GM19239 (cell line): ENCODE measurements around the gene BNC2.

Experiments used
- DNase-seq: peaks from one replicate; pipeline ENCODE4 v3.0.0; 2011; ENCODE audit warnings: low spot score; ENCODE audit not compliant: insufficient read length
- FAIRE-seq: peaks from 2 replicates; lab custom pipeline; 2011; peaks lifted over from hg19 to GRCh38; lab: Jason Lieb, UNC

BNC2 gene

DNA sequence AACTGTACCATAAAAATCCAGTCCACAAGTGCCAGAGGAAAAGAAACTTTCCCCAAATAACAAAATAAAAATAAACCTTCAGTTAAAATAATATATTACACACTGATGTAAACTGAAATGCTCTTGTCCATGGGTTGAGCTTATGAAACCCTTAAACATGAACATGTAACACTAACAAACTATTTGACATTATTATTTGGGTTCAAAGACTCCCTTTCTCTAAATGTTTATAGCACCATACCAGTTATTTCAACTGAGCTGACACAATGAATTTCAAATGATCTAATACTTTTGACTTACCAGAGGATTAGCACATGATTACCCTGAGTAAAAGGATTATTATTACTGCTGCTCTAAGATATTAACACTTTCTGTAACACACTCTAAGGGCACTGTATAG is 251.1 kb downstream of the BNC2 start:
- FAIRE-seq: no peak
- DNase-seq: no peak

GRCh38 chr9:16618524-16618923 is 251.9 kb downstream of the BNC2 start:
- DNase-seq: no peak
- no peak for FAIRE-seq

DNA sequence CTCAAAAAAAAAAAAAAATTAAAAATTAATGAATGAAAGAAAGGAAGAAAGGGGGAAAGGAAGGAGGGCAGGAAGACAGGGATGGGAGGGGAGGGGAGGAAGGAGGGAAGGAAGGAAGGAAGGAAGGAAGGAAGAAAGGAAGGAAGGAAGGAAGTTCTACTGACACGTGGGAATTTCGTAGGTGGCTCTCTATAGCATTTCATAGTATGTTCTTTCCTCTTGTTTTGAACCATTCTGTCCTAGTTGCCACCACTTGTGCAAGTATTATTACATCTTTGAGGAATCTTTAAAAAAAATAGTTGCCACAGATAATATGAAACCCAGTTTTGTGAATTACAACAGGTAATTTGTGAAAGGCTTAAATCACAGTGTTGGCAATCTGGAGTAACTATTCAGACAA is 253.8 kb downstream of the BNC2 start:
- DNase-seq: no peak
- no peak for FAIRE-seq

DNA sequence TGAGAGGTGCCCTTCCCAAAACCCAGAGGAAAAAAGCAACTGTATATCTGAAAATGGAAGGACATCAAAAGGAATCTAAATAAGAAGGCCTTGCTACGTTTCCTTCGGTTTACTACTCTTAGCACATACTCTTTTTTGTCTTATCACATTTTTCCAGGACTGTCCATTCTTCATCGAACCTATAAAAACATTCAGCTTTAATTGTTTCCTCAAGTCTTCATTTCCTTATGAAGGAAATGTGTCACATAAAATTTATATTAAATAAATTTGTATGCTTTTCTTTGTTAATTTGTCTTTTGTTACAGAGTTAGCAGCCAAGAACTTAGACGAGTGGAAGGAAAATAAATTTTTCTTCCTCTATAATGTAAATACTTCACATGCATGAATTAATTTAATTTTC is 255.0 kb downstream of the BNC2 start:
- FAIRE-seq (no peak), DNase-seq (no peak)

DNA sequence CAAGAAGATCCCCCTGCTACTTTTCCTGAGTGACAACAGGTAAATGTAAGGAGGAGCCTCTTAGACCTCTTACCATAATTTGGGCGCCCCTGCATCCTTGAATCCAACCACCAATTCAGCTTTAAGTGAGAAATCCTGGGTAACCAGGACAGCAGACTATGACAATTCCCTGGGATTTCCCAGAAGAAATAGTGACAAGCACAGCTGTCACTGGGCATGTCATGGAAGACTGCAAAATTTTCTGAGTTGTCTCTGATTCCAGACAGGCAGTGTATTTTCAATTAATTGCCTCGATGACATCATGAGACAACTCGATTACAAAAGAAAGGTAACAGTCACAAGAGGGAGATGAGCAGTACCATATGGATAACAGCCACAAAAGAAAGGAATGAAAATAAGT is 256.9 kb downstream of the BNC2 start:
- FAIRE-seq (no peak), DNase-seq (no peak)

GRCh38 chr9:16613051-16613450 is 257.4 kb downstream of the BNC2 start:
- no peak for DNase-seq
- no peak for FAIRE-seq

DNA sequence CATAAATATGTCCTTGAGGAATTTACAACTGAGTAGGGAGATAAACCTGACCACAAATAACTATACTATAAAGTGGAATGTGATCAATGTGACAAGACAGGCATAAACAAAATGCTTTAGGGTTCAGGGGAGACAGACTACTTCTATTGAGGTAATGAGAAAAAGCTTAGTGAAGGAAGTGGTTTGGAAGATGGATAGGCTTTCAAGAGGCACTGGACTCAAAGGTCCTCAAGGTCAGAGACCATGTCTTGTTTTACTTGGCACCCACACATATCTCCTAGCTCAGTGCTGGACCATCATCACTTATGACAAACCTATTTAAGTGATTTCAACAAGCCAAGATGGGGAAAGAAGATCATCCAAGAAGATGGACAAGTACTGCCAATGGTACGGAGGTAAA is 257.8 kb downstream of the BNC2 start:
- FAIRE-seq (no peak), DNase-seq (no peak)

DNA sequence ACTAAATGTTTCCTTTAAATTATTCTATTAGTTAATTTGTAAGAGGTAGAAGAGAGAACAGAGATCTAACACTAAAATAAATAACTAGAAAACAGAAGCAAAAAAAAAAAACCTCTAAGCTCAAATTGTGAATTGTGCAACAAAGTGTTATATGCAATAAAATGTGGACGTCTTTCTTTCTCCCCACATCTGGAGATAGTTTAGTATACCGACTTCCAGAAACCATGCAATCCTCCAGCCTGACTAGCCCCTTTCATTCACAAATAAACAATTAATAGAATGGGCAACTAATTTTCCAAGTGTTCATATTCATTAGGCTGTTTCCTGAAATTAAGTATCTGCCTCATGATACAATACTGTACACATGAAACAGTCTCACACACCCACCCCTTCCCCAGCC is 258.5 kb downstream of the BNC2 start:
- no peak for DNase-seq
- FAIRE-seq: no peak

DNA sequence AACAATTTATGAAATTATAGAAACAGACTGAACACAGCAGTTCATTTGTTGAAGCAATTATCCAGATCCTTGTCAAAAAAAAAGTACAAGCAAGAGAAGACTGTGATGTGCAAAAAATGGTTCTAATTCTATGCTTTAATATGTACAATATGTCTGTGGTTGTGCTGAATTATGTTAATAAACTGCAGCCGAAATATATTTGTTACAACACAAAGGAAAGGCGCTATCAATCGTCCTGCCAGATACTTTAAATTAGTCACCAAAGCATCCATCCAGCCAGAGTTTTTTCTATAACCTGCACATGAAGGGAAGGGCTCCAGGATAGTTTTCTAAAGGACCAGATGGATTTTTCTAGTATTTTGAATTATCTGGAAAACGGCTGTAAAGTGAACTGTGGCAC is 259.5 kb downstream of the BNC2 start:
- no peak for DNase-seq
- FAIRE-seq: no peak

GRCh38 chr9:16610538-16610937 is 259.9 kb downstream of the BNC2 start:
- no peak for FAIRE-seq
- no peak for DNase-seq

DNA sequence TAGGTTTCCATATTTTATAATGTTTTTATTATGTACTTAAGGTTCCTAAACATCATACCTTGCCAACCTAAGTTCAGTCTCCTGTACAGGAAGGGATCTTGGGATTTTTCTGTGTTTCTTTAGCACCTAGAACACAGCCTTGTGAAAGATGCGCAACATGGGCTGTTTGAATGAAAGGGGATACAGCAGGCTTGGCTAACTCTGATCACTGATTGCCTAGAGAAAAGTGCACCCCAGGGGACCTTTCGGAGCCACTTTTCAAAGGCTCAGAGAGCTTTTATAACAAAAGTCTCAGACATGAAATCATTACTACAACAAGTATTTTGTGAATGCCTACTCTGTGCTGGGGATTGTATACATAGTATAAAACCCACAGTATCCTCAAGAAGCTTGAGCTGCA is 261.6 kb downstream of the BNC2 start:
- FAIRE-seq (no peak), DNase-seq (no peak)

DNA sequence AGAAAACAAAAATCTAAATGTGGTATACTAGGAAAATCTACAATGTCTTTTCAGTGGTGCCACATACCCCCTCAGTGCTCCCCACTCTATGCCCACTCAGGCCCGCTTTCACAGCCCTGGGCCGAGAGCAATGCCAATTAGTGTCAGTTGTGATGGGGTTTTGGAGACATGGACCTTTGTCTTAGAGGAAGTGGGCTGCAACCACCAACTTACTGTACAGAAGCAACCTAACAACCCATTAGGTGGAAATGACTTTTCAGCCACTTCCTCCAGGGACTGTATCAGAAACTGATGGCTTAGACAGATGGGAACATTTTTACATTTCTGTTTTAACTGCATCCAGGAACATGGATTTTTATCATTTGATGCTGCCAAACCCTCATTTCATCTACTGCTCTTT is 268.0 kb downstream of the BNC2 start:
- FAIRE-seq (no peak), DNase-seq (no peak)

DNA sequence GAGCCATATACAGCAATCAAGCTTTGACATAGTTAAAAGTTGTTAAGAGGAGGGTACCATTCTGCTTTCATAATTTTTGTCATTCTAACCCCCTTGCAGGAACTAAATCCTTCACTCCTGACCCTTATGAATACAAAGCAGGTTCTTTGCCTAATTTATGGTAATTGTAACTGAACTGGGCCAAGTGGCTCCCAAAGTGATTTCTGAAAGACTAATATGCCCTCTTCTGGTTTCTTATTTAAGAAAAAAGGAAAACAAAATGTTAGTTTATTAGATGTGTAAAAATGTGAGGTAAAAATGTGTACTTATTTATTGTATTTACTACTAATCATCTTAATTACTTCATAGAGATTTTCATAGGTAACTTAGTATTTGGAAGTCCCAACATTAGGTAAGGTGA is 268.5 kb downstream of the BNC2 start:
- FAIRE-seq (no peak), DNase-seq (no peak)

DNA sequence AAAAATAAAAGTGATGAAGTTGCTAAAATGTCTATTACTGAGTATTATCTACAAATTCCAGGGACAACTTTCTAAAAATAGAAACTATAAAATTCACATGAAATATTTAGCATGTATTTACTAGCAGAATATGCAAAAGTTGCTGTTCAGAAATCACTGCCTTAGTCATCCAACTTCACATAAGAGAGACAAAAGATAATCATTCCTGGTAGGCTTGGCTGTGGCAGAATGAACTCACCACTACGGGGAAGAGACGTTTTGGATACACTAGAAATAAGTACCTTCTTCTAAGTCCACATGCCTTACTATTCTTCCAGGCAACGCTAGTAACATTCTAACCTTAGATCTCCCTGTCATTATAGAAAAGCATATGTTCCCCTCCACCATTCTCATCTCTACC is 272.2 kb downstream of the BNC2 start:
- no peak for DNase-seq
- no peak for FAIRE-seq

DNA sequence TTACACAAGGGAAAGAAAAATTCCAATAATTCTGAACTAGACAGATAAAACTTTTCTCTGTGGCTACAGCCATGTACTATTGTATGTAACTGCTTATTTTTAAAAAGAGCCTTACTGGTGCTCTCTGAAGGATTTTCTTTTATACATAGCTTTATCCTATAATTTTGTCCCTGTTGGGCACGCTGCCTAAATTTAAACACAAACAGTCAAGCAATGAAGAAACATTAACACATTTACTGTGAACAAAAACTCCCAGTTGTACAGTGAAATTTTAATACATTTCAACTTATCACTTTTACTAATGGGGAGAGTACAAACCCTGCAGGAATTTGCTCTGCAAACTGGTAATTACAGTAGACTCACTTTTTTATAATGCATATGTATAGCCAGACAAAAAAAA is 273.3 kb downstream of the BNC2 start:
- no peak for FAIRE-seq
- no peak for DNase-seq

DNA sequence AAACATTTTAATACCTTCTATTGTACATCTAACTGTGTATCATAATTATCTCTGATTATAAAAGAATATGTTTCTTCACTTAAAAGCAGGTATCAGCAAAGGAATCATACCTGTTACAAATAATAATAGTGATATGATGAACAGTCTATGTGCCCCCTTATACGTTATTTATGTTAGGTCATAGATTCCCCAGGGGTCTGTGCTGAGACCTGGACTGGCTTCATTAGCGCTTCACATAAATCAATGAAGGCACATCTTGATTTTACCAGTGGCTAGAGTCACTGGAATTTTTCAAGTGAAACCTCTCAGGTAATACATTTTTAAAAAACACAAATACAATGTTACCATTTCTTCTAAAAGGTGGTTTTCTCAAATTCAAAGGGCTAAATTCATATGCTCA is 275.2 kb downstream of the BNC2 start:
- no peak for DNase-seq
- no peak for FAIRE-seq

DNA sequence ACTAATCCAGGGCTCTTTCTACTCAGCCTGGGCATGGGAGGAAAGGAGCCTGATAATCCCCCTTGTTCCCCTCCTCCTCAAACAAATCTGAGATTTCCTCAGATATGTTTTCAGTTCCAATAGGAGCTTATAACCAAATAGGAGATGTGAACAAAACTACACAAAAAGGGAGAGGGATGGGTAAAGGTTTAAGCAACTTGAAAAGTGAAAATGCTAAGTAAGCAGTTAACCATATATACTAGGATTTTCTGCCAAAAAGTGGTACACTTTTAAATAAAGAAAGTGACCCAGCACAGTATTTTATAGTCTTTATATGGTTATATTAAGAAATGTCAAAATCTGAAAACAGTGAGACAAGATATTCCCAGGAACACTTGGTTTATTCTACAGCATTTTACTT is 275.7 kb downstream of the BNC2 start:
- FAIRE-seq (no peak), DNase-seq (no peak)

DNA sequence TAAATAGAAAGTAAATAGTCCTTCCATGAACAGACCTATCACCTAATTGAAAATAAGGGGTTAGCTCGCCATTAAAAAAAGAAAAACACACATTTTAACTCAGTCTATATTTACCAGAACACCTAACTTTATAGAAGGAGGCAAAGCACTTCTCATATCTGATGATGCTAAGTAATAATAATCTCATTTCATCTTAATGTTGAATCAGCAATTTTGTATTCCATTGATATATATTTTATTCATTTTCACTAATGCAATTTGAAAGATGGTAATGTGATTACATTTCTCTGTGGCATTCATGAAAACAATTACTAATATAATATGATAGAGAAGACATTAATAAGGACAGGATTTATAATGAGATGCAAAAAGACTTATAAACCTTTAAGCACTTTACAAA is 276.7 kb downstream of the BNC2 start:
- DNase-seq: no peak
- FAIRE-seq: no peak

DNA sequence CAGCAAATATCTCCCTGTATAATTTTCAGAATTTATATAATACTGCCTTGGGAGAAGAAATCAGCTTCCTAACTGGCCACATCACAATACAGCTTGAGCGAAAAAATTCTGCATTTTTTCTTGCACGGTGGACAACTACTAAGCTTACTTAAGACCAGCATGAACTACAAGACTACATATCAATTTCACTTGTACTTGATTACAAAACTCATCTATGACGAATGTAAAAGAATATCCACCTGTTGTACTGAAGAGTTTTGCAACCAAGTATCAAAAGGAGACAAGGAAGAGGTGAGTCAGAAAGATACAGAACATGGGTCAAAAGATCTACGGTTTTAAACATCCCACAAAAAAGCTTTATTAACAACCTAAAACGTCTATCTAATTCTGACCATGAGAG is 279.4 kb downstream of the BNC2 start:
- no peak for DNase-seq
- no peak for FAIRE-seq

DNA sequence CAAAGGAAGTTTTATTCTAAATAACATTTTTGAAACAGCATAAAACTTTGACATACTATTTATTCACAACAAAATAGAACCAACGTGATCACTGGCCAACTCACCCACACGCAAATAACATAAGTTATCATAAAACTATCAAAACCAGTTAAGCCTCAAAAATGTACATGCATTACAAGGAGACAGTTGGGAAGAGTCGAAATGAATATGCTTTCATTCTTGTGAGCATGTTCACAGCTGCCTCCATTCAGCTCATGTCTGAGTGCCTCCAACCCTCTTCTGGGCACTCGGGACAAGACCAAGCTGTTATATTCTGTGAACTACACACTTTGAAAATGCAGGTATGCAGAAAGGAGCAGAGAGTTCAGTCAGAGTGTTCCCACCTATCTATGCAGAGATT is 284.9 kb downstream of the BNC2 start:
- FAIRE-seq (no peak), DNase-seq (no peak)

GRCh38 chr9:16579872-16580432 is 290.5 kb downstream of the BNC2 start:
- DNase-seq: no peak
- FAIRE-seq: no peak

- no peak for FAIRE-seq
Observed at GRCh38 chr9:16575986-16576245, 294.6 kb downstream of the BNC2 start.

More at GRCh38 chr9:16575986-16576245, 294.6 kb downstream of the BNC2 start:
- no peak for DNase-seq
